Measurements from ENCODE around the gene C2orf76.

Gene C2orf76

GRCh38 chr2:119253114-119253702 lies 113.4 kb downstream of the C2orf76 start:
- Histone ChIP-seq H3K9me3 (ENCODE audit: severe bottlenecking) (no peaks in the 10 kb centered on the region), H3K4me3 (ENCODE audit: low read depth, low read length) (no peak overlapping the region), H3K27me3 (ENCODE audit: insufficient read depth, low read depth, severe bottlenecking) (no peaks in the 10 kb centered on the region), H3K36me3 (peaks cover 12% of the 10 kb centered on the region), H3K27ac (no peak overlapping the region)
- TF ChIP-seq CTCF (IDR thresholded peaks at IDR 0.05; ENCODE audit: low read depth, low read length), result no peak
- no peak for DNase-seq
